ENCODE measurements around the gene AMER2.

- TF ChIP-seq CTCF (IDR thresholded peaks at IDR 0.05) (peak; percentile 57 to 86 (median 66)), POLR2A (IDR thresholded peaks at IDR 0.05) (no peak)
These were observed 57.9 kb downstream of the AMER2 start for GRCh38 chr13:25114220-25114619.
